Stimulated activated CD8-positive, alpha-beta memory T cell treated with anti-CD3 and anti-CD28 coated beads, Interleukin-4, amount 100 ng/mL, for 1 hour (primary cell): ENCODE results near the gene CCDC88A.

ENCODE experiments used
- DNase-seq, 2 donors: peaks; one replicate each; pipeline ENCODE4 v3.0.0-alpha.2; 2020; ENCODE audit warnings: low read depth in 2 of 2, low spot score in 1 of 2

CCDC88A gene

DNA sequence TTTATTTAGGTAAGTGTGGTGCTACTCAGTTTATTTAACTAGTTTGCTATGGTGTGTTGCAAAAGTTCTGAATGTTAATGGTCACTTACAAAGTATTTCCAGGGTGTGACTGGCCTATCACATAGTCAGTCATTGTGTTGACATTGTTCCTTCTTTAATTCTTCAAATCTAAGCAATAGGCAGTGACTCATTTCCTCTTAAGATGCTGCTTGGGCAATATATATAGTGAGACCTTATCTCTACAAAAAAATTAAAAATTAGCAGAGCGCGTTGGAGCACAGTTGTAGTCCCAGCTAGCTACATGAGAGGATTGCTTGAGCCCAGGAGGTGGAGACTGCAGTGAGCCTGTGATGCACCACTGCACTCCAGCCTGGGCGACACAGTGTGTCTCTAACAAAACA is 5.8 kb upstream of the CCDC88A start:
- no peak for DNase-seq

DNA sequence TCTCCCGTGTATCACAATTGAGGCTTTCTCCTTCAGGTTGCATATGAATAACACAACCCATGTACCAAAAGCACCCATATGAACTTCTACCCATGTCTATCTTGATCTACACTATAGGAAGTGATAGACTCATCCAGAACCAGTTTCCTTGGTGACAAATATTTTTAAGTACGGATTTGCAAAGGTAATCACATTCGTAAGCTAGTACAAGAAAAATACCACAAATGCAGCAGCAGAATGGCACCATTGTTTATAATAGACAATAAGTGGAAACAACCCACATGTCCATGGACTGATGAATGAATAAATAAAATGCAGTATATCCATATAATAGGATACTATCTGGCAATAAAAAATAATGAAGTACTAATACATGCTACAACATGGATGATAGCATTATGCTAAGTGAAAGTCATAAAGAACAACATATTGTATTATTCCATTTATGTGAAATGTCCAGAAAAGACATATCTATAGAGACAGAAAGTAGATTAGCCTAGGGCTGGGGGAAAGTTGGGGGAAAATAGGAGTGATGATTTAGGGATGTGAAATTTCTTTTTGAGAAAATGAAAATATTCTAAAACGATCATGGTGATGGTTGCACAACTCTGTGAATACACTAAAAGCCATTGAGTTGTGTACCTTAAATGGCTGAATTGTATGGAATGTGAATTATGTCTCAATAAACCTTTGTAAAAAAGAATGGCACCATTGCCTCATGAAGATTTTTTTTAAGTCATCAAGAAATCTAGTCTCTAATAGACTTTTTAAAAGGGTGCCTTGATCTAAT is 3.4 kb upstream of the CCDC88A start:
- DNase-seq = no peak

DNA sequence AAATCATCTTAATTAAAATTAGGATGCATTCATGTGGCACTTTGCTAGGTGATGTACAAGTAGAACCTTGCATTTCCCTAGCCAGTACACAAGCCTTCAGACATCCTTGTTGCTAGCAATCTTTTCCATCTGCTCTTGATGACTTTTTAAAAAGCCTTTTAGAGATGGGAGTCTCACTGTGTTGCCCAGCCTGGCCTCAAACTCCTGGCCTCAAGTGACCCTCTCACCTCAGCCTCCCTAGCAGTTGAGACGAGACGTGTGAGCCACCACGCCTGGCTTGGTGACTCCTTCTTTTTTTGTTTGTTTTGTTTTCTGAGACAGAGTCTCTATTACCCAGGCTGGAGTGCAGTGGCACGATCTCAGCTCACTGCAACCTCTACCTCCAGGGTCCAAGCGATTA is 1.7 kb upstream of the CCDC88A start:
- no peak for DNase-seq

DNA sequence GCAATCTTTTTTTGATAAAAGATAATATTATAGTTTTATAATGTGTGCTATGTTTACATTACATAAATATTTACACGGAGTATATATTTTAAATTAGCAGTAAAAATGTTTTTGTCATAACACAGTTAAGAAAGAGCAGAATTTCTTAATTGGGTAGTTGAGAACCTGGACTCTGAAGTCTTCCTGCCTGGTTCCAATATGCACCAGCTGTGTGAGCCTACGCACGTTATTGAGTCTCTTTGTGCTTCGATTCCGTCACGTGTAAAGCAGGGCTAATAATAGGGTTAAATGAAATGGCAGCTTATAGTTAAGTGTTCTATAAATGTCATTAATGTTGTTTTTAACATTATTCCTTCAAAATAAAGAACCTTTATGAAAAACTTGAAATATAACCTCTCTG is 1.2 kb upstream of the CCDC88A start:
- DNase-seq = no peak

DNA sequence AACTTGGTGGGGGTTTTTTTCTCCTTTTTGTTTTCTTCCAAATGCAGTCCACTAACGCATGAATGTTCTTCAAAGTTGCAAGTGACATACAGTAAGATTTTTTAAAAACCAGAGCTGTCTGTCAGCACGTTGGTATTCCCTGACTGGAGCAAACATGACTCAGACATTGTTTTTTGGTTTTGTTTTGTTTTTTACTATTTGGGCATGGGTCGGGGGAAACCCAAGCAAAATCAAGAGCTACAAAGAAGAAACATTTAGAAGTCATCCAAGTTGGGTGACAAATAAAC is 726 bp upstream of the CCDC88A start:
- DNase-seq = no peak

DNA sequence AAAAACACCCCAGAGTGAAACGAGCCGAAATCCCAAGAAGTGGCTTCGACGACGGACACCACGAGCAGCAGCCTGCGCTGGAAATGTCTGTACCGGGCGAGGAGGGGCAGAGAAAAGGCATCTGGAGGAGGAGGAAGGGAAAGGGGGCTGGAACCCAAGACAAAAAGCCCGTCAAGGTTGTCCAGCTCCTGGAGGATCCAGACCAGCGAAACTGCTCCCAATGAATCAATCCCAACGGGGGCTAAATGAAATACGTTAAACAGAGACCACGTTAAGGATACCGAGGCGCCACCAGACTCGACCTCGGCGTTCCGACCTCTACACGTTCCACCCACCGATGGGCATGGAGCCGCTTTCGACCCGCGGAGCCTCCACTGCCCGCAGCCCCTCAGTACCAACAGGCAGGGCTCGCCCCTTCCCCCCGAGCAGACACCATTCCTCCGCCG is 400 bp downstream of the CCDC88A start:
- DNase-seq = peak in 1 of 2 donors; percentile 2

DNA sequence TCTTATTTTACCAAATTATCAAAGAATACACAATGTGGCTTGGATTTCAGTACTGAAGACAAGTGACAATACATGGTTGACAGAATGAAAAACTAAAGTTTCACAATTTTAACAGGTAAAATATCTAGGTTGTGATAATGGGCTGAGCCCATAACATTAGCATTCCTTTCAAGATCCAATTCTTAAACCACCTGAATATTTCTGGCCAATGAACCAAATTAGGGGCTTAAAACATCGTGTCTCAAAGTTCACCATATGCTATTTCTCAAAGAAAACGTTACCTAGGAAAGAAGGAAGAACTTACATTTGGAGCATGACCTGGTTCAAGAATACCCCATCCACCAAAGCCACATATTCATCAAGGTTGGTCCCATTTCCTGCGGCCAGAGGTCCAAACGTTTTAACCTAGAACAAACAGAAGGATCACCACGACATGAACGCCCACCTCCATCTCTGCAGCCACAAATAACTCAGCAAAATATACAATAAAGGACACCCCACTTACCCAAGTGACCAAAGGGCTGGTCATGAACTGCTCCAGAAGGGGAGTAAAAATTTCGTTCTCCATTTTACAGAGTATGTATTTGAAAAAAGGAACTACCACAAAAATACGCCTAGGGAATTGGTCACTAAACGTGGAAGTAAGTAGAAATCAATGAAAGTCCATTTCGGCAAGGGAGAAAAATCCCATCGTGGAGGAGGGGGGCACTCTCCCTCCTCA is 984 bp downstream of the CCDC88A start:
- DNase-seq = no peak

DNA sequence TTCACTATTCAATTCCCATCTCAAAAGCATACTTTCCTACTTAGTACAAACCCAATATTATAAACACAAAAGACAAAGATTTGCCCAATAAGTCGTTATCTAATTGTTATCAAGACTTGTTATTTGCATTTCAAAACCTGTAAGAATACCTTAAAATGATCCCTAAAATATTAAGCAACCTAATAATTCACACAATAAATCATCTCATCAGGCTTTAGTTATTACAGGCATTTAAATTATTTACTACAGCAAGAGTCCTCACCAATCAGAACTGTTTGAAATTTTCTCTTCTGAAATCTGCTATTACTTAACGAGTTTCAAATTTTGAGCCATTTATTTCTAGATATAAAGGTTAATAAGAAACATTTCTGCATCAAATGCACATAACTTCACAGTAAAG is 1.6 kb downstream of the CCDC88A start:
- DNase-seq = no peak

DNA sequence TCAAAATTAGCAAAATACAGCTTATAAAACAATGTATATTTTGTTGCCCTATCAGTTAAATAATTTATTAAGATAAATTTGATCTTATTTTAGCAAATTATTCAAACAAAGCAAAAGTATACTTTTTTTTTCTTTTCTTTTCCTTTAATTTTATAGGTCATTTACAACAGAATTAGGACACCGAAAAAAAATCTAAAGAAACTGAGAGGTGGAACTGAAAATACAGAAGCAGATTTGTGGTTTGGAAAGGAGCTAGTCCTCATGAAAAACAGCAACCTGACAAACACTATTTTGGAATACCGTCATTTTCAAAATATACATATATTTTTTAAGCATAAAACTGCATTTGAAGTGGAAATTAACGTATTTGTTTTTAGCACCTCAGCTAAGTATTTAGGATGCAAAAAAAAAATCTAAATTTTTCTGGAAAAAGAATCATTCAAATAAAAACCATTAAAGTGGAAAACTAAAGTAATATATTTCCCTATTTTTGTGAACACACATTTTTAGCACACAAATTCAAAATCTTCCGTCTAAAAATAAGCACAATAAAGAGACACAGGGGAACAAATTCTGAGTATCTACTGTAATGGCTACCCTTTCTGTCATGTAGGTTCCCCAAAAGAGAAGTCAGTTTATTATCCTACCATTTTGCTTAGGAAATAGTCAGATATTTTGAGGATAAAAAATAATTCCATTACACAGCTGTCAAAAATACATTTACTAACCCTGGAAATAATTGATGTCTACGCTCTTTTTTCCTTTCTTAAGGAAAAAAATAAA is 2.7 kb downstream of the CCDC88A start:
- no peak for DNase-seq

DNA sequence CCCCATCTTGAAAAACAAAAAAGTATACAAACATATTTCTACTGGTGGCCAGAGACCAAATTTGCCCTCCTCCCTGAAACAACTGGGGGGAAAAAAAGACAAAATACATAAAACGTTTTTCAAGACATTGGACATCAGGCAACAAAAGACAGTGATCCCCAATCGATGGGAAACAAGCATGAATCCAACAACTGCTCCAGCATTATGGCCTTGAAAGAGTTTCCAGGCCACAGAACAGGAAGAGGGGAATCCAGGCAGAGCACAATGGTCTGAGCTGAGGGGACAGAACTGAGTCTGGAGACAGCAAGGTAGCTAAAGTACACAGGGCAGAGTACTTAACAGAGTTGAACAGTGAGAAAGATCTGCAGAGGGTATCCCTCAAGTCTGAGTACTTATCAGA is 4.4 kb downstream of the CCDC88A start:
- no peak for DNase-seq

DNA sequence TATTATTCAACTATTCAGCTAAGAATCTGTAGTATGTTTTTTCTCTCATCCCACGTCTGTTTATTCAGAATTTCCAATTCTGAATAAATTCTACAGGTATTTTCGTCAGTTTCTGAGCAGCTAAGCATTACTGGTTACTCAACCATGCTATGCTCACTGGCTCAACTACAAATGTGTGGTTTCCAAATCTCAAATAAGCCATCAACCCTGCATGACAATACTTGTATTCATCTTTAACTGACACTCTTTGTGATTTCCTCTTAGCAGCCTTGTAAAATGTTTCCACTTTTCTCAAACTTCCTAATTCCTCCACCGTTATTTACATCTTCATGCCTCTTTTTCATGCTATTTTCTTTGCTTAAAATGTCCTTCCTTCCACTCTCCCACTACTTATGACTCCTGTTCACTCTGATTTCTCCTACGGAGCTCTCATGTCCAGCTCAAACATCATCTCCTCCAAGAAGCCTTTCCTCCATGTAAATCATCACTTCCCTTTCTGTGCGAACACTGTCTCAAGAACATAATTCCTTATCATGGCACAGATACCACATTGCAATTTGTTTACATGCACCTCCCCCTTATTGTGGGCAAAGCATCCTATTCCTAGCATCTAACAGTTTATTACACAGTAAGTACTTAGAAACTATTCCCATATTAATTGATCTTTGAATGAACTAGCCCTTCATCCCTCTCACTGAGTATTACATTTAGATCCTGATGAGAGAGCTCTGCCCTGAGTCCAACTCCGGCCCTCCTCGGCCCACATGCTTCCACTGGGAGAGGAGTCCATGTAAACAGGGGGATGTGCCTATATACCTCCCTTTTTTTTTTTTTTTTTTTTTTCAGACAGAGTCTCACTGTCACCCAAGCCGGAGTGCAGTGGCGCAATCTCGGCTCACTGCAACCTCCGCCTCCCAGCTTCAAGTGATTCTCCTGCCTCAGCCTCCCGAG is 10.5 kb downstream of the CCDC88A start:
- DNase-seq = no peak

DNA sequence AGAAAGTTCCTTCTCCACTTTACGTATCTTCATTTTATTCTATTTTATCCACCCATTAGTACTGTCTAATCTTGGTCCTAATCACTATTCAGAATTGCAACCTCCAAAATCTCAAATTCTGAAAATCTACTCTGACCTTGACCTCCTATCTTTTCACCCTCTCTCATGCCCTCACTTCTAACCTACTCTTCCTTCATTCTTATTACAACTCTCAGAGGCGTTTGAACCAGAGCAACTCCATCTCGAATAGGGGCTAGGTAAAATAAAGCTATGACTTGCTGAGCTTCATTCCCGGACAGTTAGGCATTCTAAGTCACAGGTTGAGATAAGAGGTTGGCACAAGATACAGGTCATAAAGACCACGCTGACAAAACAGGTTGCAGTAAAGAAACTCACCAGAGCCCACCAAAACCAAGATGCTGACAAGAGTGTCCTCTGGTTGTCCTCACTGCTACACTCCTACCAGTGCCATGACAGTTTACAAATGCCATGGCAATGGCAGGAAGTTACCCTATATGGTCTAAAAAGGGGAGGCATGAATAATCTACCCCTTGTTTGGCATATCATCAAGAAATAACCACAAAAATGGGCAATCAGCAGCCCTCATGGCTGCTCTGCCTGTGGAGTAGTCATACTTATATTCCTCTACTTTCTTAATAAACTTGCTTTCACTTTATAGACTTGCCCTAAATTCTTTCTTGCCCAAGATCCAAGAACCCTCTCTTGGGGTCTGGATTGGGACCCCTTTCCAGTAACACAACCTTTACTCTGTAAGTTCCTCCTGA is 11.4 kb downstream of the CCDC88A start:
- DNase-seq = no peak

DNA sequence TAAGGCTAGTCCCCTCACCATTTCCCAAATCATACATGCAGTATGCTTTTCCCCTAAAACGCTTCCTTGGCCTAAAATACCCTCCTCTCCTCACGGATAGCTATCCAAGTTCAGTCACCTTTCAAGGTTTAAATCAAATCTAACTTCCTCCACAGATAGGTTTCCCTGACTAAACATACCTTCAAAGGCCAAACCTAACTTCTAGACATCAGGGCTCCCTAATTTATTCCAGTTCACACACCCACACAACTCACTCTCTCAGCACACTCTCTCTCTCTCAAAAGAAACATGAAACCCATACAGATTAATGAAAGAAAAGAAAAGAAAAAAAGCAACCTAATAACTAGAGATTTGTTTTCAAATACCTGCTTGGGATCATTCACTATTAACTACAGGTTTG is 14.5 kb downstream of the CCDC88A start:
- DNase-seq = no peak

DNA sequence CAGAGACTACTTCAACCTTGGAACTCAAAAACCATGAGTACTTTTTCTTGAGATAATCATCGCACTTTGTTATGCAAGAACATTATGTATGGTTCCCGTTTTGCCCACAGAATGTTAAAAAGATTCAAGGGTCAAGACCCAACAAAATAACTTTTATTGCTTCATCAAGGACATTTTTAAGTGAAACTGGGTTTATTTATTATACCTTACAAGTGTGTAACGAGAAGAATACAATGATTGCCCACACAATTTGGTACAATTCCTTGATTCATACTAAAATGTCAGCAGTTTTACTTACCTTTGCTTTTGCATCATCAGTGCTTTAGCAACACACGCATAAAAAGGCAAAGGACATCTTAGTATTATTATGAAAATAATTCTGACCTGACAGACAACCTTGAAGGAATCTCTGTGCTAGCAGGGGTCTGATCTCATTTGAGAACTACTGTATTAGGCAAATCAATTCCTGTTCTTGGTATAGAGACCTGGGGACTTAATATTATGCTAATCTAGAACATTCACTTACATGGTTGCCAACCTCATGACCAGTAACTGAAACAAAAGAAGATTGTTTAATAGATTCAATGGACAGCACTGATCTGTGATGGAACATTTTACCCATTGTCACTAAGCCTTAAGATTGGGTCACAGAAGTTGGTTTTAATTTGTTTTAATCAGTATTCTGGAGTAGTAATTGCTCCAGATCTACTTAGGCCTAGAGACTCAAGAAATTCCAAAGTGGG is 16.2 kb downstream of the CCDC88A start:
- DNase-seq = no peak

DNA sequence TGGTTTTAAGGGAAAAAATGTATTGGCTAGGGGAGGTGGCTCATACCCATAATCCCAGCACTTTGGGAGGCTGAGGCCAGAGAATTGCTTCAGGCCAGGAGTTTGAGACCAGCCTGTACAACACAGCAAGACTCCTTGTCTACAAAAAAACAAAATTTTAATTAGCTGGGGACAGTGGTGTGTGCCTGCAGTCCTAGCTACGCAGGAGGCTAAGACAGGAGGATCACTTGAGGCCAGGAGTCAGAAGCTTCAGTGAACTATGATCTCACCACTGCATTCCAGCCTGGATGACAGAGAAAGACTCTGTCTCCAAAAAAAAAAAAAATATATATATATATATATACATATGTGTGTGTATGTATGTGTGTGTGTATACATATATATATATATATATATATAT is 18.5 kb downstream of the CCDC88A start:
- DNase-seq = no peak

DNA sequence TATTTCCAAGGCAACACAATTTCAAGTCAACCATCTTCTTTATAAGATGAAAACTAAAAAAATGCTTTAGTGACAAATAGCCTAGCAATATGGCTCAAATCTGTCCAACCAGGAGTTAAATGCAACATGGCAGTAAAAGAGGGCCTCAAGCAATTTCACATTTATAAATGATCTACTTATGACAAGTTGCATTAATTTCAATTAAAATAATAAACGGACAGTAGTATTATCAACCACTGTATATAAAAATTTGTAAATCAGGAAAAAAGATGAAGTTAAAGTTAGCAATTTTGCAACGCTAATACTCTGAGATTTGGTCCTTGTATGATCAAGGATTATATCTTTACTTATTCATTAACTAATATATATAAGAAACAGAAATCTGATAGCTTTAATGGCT is 19.3 kb downstream of the CCDC88A start:
- DNase-seq = no peak

DNA sequence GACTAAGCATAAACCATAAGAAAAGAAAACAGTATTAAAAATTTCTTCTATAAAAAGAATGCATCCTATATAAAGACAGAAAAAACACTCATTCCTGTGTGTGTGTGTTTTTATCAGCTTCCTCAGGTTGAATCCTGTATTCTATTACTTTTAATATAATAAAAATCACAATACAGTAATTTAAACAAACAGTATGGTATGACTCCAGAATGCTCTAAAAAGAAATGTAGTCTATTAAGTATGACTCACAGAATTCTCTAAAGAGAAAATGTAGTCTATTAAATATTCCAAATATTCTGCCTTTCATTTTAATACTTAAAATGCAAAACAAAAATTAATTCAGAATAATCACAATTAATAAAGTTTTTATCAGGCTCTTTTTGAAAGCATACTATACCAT is 19.8 kb downstream of the CCDC88A start:
- DNase-seq = no peak

DNA sequence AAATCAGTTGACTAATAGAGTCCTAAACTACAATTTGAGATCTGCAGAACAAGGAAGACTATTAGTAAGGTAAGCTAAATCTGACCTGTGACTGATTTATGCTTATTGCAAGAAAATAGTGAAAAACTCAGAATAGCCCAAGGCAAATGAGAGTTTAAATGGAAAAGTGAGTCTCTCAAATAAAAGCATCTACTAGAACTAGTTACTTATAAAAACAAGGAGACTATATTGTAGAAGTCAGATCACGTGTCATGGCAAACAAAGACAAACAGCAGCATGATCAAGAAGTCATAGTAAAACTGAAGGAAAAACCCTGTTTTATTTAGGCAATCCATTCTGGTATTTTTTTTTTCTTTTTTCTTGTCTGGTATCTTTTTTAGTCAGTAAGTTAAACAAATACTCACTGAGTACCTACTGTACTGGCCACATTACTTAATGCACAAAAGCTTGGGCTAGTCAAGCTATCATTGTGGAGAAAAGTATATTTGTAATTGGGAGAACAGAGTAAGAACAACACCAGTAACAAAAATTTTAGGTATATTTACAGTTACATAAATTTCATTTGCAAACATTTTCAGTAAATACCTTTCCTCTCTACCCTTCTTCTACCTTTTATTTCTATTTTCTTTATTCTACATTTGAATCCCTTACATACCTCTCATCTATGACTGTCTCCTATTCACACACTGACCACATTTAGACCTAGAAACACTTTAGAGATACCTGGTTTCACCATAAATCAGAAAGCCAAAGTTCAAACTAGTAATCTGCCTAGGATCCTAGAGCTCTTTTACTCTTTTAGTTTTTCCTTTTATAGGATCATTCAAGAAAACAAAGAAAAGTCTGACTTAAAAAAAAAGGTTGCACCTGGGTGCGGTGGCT is 23.7 kb downstream of the CCDC88A start:
- no peak for DNase-seq
